Astrocyte of the spinal cord (primary cell): ENCODE measurements around the gene TMEM154.

Experiments used
- DNase-seq: peaks from one replicate; pipeline ENCODE4 v3.0.0; 2011; ENCODE audit warnings: low read depth, low spot score
- H3K4me3 ChIP-seq: 2 replicates; pipeline ENCODE4 v1.5.1; 2011; ENCODE audit warnings: low read depth, mild to moderate bottlenecking, low read length, moderate library complexity
- CTCF ChIP-seq: IDR thresholded peaks from 2 replicates; pipeline ENCODE4 v1.5.1; 2012; ENCODE audit warnings: low read depth, mild to moderate bottlenecking, low read length, inconsistent platforms
- in situ Hi-C: cut with HindIII; loops from 2 replicates; pipeline ENCODE4 v1.10.0; 2017; ENCODE audit warnings: low sequenced_read_pairs

Gene TMEM154

DNA sequence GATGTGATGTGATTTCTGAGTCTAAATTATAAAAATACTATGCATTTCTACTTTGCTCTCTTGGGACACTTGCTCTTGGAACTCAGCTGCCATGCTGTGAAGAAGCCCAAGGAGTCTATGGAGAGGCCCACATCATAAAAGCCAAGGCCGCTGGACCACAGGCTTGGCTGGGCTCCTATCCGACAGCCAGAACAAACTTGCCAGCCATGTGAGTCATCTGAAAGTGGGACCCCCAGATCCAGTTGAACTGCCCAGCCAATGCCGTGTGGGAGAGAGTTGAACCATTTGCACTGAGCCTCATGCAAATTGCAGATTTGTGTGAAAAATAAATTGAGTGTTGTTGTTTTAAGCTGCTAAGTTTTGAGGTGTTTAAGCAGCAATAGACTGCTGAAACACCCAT is 60.2 kb downstream of the TMEM154 start:
- in situ Hi-C loops, result no loop called here
- DNase-seq, result no peak
- no peak for TF ChIP-seq CTCF
- no peak overlapping the region for H3K4me3 ChIP-seq

GRCh38 chr4:152618971-152619370 is 60.8 kb downstream of the TMEM154 start:
- no peak overlapping the region for H3K4me3 ChIP-seq
- TF ChIP-seq CTCF, result no peak
- in situ Hi-C loops, result no loop called here
- no peak for DNase-seq

DNA sequence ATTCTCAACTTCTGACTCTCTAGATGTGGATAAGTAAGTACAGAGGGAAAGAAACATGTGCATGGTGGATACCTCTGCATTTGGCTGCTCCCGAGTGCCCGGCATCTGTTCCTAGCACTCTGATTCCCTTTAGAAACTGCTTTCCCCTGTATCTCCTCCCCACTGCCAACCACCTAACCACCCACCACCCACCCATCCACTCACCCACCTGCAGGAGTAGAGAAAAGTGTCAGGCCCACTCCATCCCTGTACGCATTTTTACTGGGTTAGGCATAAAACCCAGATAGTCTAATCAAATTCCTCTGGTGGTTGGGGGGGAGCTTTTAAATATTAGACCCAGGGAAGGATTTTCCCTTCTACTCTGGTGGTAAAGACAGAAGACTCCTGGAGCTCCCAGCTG is 63.0 kb downstream of the TMEM154 start:
- no peak for DNase-seq
- in situ Hi-C loops, result no loop called here
- no peak for TF ChIP-seq CTCF
- no peak overlapping the region for H3K4me3 ChIP-seq

DNA sequence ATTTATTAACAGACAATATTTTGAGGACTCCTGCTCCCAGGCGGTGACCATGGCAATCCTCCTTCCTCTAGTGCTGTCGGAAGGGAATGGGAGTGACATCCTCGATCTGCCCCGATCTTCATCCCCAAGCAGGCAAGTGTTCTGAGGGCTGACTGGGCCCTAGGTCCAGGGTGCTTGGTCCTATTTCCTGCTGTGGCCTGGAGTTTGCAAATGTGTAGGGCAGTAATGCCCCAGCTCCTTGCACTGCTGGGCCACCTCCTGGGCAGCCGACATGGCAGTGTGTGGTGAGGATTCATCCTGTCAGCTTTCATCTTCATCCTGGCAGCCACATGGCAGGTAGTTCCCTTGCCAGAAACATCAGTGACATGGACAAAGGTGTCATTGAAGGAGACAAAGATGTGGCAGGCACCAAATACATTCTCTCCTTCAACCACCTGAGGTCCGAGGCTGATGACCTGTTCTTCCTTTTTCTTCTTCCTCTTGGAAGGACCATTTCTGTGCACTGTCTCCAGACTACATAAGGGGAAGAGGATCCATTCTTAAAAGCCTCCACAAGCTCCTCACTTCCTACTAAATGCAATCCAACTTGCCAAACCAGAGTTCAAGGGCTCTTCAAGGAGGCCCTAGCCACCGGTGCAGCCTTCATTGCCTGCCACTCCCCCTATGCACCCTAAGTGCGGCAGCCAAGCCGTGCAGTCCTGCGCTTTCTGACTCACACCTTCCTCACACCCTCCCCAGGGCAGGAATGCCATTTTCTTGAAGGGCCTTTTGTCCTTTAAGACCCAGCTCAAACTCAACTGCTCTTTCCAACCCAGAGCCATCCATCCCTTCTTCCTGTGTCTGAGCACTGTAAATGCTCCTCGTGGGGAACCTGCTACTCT is 65.7 kb downstream of the TMEM154 start:
- DNase-seq, result no peak
- in situ Hi-C loops, result no loop called here
- H3K4me3 ChIP-seq, result no peak overlapping the region
- no peak for TF ChIP-seq CTCF

GRCh38 chr4:152613351-152613750 is 66.4 kb downstream of the TMEM154 start:
- DNase-seq, result no peak
- H3K4me3 ChIP-seq, result no peak overlapping the region
- in situ Hi-C loops, result no loop called here
- TF ChIP-seq CTCF, result no peak

DNA sequence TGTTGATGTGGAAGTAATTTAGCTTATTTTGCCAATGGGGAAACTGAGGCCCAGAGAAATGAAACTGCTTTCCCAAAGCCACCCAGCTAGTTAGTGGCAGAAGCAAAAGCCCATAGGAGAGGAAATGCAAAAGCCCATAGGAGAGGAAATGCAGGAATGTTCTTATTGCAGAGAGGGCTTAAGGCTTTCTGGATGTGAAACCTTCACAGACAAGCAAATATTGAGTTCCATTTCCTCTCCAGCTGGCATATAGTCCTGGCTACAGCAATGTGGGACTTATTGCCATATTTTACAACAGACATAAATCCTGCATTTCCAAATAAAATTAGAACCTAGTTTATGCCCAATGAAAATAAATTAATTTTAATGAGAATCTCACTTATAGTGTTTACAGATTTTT is 69.7 kb downstream of the TMEM154 start:
- in situ Hi-C loops, result no loop called here
- TF ChIP-seq CTCF, result no peak
- DNase-seq, result no peak
- no peak overlapping the region for H3K4me3 ChIP-seq

DNA sequence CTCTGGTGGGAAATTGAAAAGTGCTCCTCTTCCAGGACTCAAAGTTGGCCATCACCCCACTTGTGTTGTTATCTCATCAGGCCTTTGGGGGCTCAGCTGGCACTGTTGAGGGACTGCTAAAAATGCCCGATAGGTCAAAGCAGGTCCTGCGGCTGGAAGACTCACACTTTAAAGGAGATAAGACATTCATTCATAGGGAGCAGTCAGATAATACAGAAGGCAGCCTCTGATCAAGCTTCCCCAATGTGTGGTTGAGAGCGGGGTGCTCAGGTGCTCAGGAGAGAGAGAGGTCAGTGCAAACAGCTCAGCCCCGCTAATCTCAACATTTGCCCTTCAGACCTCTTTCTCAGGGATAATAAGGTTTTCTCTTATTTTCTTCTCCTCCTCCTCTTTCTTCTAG is 70.3 kb downstream of the TMEM154 start:
- TF ChIP-seq CTCF, result no peak
- no peak overlapping the region for H3K4me3 ChIP-seq
- no peak for DNase-seq
- in situ Hi-C loops, result no loop called here
